ENCODE results near the gene KLHL29. TPM values are rescaled to one million over a fixed set of nuclear protein-coding genes. Genes with fewer than 3 reads are reported as not detected.

Gene KLHL29
- total and polyA plus RNA-seq, 2 donors, result 1.4 to 2.9 TPM

GRCh38 chr2:23751747-23752265, 366.8 kb downstream of the KLHL29 start:
- Histone ChIP-seq H3K4me3 (ENCODE audit: low read length in 2 of 2) (no peak overlapping the region), H3K4me1 (ENCODE audit: control insufficient read depth in 2 of 2, insufficient read depth in 2 of 2, low read length in 2 of 2) (peaks cover 0 to 2% of the 10 kb centered on the region in 2 donors), H3K27ac (ENCODE audit: low read depth in 1 of 2, low read length in 1 of 2) (no peak overlapping the region), H3K36me3 (ENCODE audit: control insufficient read depth in 2 of 2, insufficient read depth in 2 of 2, low read length in 1 of 2) (peaks cover 6 to 30% of the 10 kb centered on the region in 2 donors), H3K27me3 (ENCODE audit: control insufficient read depth in 2 of 2, insufficient read depth in 1 of 2, low read length in 1 of 2) (no peaks in the 10 kb centered on the region), H3K9me3 (ENCODE audit: control insufficient read depth in 2 of 2, insufficient read depth in 1 of 2, low read length in 1 of 2) (no peaks in the 10 kb centered on the region)
- WGBS, result 99% methylated on average over 2 of the region's 2 CpGs
- DNase-seq (ENCODE audit: low read depth in 6 of 9, low spot score in 9 of 9), result no peak

- Histone ChIP-seq H3K9me3 (ENCODE audit: control insufficient read depth in 2 of 2, insufficient read depth in 1 of 2, low read length in 1 of 2) (no peaks in the 10 kb centered on the region), H3K4me1 (ENCODE audit: control insufficient read depth in 2 of 2, insufficient read depth in 2 of 2, low read length in 2 of 2) (peaks cover 0 to 2% of the 10 kb centered on the region in 2 donors), H3K27me3 (ENCODE audit: control insufficient read depth in 2 of 2, insufficient read depth in 1 of 2, low read length in 1 of 2) (no peaks in the 10 kb centered on the region), H3K4me3 (ENCODE audit: low read length in 2 of 2) (no peak overlapping the region), H3K36me3 (ENCODE audit: control insufficient read depth in 2 of 2, insufficient read depth in 2 of 2, low read length in 1 of 2) (peaks cover 11 to 43% of the 10 kb centered on the region in 2 donors), H3K27ac (ENCODE audit: low read depth in 1 of 2, low read length in 1 of 2) (no peak overlapping the region)
- 98% methylated on average over 4 of the region's 4 CpGs for WGBS
- DNase-seq (ENCODE audit: low read depth in 6 of 9, low spot score in 9 of 9), result no peak
Observed at GRCh38 chr2:23753291-23754010, 368.5 kb downstream of the KLHL29 start.

- Histone ChIP-seq H3K4me1 (ENCODE audit: control insufficient read depth in 2 of 2, insufficient read depth in 2 of 2, low read length in 2 of 2) (peaks cover 0 to 2% of the 10 kb centered on the region in 2 donors), H3K36me3 (ENCODE audit: control insufficient read depth in 2 of 2, insufficient read depth in 2 of 2, low read length in 1 of 2) (peaks cover 13 to 43% of the 10 kb centered on the region in 2 donors), H3K4me3 (ENCODE audit: low read length in 2 of 2) (no peak overlapping the region), H3K9me3 (ENCODE audit: control insufficient read depth in 2 of 2, insufficient read depth in 1 of 2, low read length in 1 of 2) (no peaks in the 10 kb centered on the region), H3K27ac (ENCODE audit: low read depth in 1 of 2, low read length in 1 of 2) (no peak overlapping the region), H3K27me3 (ENCODE audit: control insufficient read depth in 2 of 2, insufficient read depth in 1 of 2, low read length in 1 of 2) (no peaks in the 10 kb centered on the region)
- peak in 5 of 9 donors; percentile 5 to 41 (median 11) for DNase-seq (ENCODE audit: low read depth in 6 of 9, low spot score in 9 of 9)
Observed at GRCh38 chr2:23754970-23755369, 370.0 kb downstream of the KLHL29 start.

- Histone ChIP-seq H3K27me3 (ENCODE audit: control insufficient read depth in 2 of 2, insufficient read depth in 1 of 2, low read length in 1 of 2) (no peaks in the 10 kb centered on the region), H3K27ac (ENCODE audit: low read depth in 1 of 2, low read length in 1 of 2) (no peak overlapping the region), H3K9me3 (ENCODE audit: control insufficient read depth in 2 of 2, insufficient read depth in 1 of 2, low read length in 1 of 2) (no peaks in the 10 kb centered on the region), H3K4me1 (ENCODE audit: control insufficient read depth in 2 of 2, insufficient read depth in 2 of 2, low read length in 2 of 2) (peaks cover 0 to 2% of the 10 kb centered on the region in 2 donors), H3K36me3 (ENCODE audit: control insufficient read depth in 2 of 2, insufficient read depth in 2 of 2, low read length in 1 of 2) (peaks cover 13 to 45% of the 10 kb centered on the region in 2 donors), H3K4me3 (ENCODE audit: low read length in 2 of 2) (no peak overlapping the region)
- DNase-seq (ENCODE audit: low read depth in 6 of 9, low spot score in 9 of 9), result no peak
- 96% methylated on average over 7 of the region's 7 CpGs for WGBS
Observed at GRCh38 chr2:23756593-23757292, 371.8 kb downstream of the KLHL29 start.

GRCh38 chr2:23757686-23758433, 372.9 kb downstream of the KLHL29 start:
- H3K4me3 ChIP-seq (ENCODE audit: low read length in 2 of 2), result no peak overlapping the region

More at GRCh38 chr2:23757686-23758433, 372.9 kb downstream of the KLHL29 start:
- no peak for DNase-seq (ENCODE audit: low read depth in 6 of 9, low spot score in 9 of 9)
- peaks cover 12 to 42% of the 10 kb centered on the region in 2 donors for H3K36me3 ChIP-seq (ENCODE audit: control insufficient read depth in 2 of 2, insufficient read depth in 2 of 2, low read length in 1 of 2)
- H3K27me3 ChIP-seq (ENCODE audit: control insufficient read depth in 2 of 2, insufficient read depth in 1 of 2, low read length in 1 of 2), result no peaks in the 10 kb centered on the region
- WGBS, result 97% methylated on average over 6 of the region's 6 CpGs
- H3K27ac ChIP-seq (ENCODE audit: low read depth in 1 of 2, low read length in 1 of 2), result no peak overlapping the region
- no peaks in the 10 kb centered on the region for H3K9me3 ChIP-seq (ENCODE audit: control insufficient read depth in 2 of 2, insufficient read depth in 1 of 2, low read length in 1 of 2)
- H3K4me1 ChIP-seq (ENCODE audit: control insufficient read depth in 2 of 2, insufficient read depth in 2 of 2, low read length in 2 of 2), result peaks cover 0 to 2% of the 10 kb centered on the region in 2 donors

Measured in thymus (tissue), 11 donors.